Hippocampal formation (tissue), 2 donors: ENCODE results near the gene CCDC106.

Source experiments
- DNase-seq, 2 donors: peaks; one replicate each; lab custom pipeline; 2025; lab: John Stamatoyannopoulos, UW

Gene CCDC106

DNA sequence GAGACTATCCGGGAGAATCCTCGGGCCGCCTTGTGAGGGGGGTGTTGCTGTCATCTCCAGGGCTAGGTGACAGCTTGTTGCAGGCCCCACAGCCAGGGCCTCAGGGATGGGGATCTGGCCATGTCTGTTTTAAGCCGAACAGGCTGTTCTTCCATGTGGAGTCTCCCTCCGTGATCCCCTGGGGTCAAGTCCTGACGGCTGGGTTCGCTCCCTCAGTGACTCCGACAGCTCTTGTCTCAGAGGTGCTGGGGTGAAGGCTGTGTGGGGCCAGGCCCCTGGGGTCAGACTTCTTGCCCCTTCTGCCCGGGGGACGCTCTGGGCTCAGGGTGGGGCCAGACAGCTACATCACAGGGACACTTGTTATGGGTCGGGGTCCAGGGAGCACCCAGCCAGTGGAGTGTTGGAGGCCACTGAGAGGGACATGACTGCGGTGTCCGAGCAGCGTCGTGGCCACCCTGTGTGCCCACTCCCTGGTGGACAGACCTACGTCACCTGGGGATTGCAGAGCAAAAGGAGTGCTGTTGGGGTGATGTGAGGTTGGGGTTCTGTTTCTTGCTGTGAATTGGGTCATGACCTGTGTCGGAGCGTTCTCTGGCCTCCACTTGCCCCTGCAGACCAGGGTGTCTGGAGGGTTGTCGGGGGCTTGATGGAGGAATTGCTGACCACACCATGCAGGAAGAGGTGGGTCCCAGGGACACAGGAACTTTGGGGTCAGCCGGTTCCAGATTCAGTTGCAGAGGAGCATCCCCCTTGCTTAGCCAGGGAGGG lies 48.5 kb downstream of the CCDC106 start:
- no peak for DNase-seq

GRCh38 chr19:55697069-55697440 lies 49.0 kb downstream of the CCDC106 start:
- no peak for DNase-seq

DNA sequence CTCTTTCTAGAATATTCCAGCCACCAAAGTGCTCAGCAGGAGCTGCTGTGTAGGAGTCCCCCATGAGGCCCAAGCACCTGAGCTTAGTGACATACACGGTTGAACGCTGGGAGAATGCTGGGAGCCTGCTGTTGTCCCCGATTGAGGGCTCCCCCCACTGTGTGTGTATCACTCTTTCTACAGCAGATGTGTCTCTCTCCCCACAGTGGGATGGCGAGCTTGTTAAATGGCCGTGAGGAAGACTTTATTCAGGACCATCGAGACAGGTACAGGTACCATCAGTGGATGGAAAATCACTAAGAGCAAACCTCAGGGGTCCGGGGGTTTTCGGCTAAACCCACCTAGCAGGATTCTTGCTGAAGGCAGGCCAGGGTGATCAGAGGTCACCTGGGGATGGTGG lies 49.7 kb downstream of the CCDC106 start:
- no peak for DNase-seq

DNA sequence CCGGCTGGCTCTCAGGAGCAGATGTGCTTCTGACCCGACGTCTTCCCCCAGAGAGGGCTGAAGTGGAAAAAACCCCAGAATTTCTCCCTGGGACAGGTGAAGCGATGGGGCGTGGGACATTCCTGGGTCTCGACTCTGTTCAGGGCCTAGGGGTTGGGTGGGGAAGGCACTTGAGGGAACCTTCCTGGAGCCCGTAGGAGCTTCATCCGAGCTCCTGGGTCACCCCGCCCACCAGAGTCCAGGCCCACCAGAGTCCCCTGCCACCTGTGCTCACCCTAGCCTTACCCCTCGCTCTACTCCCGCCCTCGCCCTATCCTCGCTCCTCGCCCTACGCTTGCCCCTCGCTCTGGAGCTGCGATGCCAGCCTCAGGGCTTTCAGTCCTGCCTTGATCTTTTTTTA lies 50.2 kb downstream of the CCDC106 start:
- no peak for DNase-seq

GRCh38 chr19:55699221-55699620 lies 51.2 kb downstream of the CCDC106 start:
- DNase-seq = no peak

DNA sequence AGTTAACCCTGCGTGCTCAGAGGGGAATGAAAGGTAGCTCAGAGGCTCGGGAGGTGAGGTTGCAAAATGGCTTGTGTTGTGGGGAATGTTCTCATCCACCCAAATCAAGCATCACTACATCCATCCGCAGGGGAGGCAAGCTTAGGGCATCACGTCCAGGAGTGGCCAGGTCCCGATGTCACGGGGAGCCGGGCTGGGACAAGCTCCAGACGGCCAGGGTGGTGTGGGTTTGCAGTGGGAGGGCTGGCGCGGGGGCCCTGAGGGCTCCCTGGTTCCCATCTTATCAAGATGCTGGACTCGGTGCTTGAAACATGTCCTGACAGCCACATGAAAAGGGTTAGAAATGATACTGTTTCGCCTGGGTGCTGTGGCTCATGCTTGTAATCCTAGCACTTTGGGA lies 52.8 kb downstream of the CCDC106 start:
- no peak for DNase-seq

DNA sequence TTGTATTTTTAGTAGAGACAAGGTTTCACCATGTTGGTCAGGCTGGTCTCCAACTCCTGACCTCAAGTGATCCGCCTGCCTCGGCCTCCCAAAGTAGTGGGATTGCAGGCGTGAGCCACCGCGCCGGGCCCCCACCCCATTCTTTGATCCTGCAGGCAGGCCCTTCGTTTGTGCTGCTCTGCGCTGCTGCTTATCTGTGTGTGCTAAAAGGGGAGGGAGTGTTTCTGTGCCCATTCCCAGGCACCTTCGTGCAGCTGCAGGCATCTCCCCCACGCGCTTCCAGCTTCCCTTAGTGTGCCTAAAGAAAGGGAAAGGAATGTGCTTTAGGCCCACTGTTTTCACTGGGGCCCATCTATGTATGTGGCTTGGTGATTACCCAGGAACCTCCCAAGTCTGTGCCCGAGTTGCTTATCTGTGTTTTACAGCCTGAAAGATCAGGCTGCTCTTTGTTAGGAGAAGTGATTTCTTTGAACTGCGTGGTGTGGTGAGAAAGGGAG lies 54.2 kb downstream of the CCDC106 start:
- DNase-seq = no peak
